Measurements from ENCODE around the gene SLC17A8.
"Not testable (repeated sequence)": the region's sequence is repeated elsewhere in the genome, so short reads cannot be mapped to it uniquely, and the experiment has no call there.

The SLC17A8 gene

GRCh38 chr12:100427078-100427477 lies 70.2 kb downstream of the SLC17A8 start:
- peak; percentile 5 for DNase-seq (ENCODE audit: low spot score)

GRCh38 chr12:100430251-100430650 lies 73.4 kb downstream of the SLC17A8 start:
- not testable (repeated sequence) for DNase-seq (ENCODE audit: low spot score)

- no peak for DNase-seq (ENCODE audit: low spot score)
Observed at GRCh38 chr12:100433701-100434100, 76.8 kb downstream of the SLC17A8 start.

- DNase-seq (ENCODE audit: low spot score), result no peak
Observed at GRCh38 chr12:100434177-100434576, 77.3 kb downstream of the SLC17A8 start.

- no peak for DNase-seq (ENCODE audit: low spot score)
Observed at GRCh38 chr12:100435957-100436356, 79.1 kb downstream of the SLC17A8 start.

- no peak for DNase-seq (ENCODE audit: low spot score)
Observed at GRCh38 chr12:100437038-100437841, 80.4 kb downstream of the SLC17A8 start.

GRCh38 chr12:100439797-100440196 lies 82.9 kb downstream of the SLC17A8 start:
- DNase-seq (ENCODE audit: low spot score), result no peak

- DNase-seq (ENCODE audit: low spot score), result no peak
Observed at GRCh38 chr12:100442403-100442802, 85.5 kb downstream of the SLC17A8 start.

GRCh38 chr12:100443434-100443833 lies 86.6 kb downstream of the SLC17A8 start:
- DNase-seq (ENCODE audit: low spot score), result no peak

GRCh38 chr12:100445081-100445481 lies 88.2 kb downstream of the SLC17A8 start:
- no peak for DNase-seq (ENCODE audit: low spot score)

GRCh38 chr12:100447381-100447780 lies 90.5 kb downstream of the SLC17A8 start:
- no peak for DNase-seq (ENCODE audit: low spot score)

- DNase-seq (ENCODE audit: low spot score), result no peak
Observed at GRCh38 chr12:100448656-100449055, 91.8 kb downstream of the SLC17A8 start.

- DNase-seq (ENCODE audit: low spot score), result no peak
Observed at GRCh38 chr12:100450735-100451134, 93.9 kb downstream of the SLC17A8 start.

- DNase-seq (ENCODE audit: low spot score), result no peak
Observed at GRCh38 chr12:100453951-100454350, 97.1 kb downstream of the SLC17A8 start.

- no peak for DNase-seq (ENCODE audit: low spot score)
Observed at GRCh38 chr12:100455896-100456295, 99.0 kb downstream of the SLC17A8 start.

GRCh38 chr12:100458191-100458590 lies 101.3 kb downstream of the SLC17A8 start:
- DNase-seq (ENCODE audit: low spot score), result no peak

- no peak for DNase-seq (ENCODE audit: low spot score)
Observed at GRCh38 chr12:100460702-100461101, 103.8 kb downstream of the SLC17A8 start.

GRCh38 chr12:100461330-100461973 lies 104.6 kb downstream of the SLC17A8 start:
- no peak for DNase-seq (ENCODE audit: low spot score)

- DNase-seq (ENCODE audit: low spot score), result no peak
Observed at GRCh38 chr12:100463661-100464060, 106.8 kb downstream of the SLC17A8 start.

- no peak for DNase-seq (ENCODE audit: low spot score)
Observed at GRCh38 chr12:100464529-100464928, 107.7 kb downstream of the SLC17A8 start.

GRCh38 chr12:100468126-100468525 lies 111.3 kb downstream of the SLC17A8 start:
- no peak for DNase-seq (ENCODE audit: low spot score)

All from hepatic stellate cell (primary cell).